Activated CD4-positive, CD25-positive, alpha-beta regulatory T cell treated with anti-CD3 and anti-CD28 coated beads, Interleukin-2, amount 50 U/mL, for 16 hours (primary cell): ENCODE results near the gene POLR1B.
"Not testable (repeated sequence)": the region's sequence is repeated elsewhere in the genome, so short reads cannot be mapped to it uniquely, and the experiment has no call there.

Experiments used
- DNase-seq: peaks from one replicate; pipeline ENCODE4 v3.0.0-alpha.2; 2020; ENCODE audit warnings: low read depth, low spot score

The POLR1B gene

DNA sequence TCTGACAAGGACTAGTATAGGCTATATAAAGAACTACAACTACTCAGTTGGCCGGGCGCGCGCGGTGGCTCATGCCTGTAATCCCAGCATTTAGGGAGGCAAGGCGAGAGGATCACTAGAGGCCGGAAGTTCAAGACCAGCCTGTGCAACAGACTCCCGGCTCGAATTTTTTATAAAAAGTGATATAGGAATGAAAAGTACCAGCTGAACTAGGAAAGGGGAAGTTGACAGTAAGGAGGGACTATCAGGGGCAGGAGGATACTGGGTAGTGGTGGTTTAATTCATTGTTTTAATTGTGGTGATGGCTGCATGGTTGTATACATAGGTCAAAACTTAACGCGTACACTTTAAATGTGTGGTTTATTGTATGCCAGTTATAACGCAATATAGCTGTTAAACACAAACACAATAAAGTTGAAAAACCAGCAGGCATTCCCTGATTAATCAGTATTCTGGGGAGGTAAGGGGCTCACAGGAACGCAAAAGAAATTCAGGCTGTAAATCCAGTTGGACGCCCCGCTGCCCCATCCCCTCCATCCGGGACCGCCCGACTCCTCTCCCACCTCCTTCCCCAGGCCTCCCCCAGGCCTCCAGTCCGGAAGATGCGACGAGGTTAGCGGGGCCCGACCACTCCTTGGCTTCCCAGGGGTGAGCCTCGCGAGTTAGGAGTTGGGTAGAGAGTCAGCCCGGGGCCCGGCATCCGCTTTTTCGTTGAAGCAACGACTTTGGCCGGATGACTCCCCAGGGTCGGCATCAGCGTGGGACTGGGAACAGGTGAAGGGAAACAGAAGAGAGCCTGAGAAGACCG is 746 bp upstream of the POLR1B start:
- no peak for DNase-seq

DNA sequence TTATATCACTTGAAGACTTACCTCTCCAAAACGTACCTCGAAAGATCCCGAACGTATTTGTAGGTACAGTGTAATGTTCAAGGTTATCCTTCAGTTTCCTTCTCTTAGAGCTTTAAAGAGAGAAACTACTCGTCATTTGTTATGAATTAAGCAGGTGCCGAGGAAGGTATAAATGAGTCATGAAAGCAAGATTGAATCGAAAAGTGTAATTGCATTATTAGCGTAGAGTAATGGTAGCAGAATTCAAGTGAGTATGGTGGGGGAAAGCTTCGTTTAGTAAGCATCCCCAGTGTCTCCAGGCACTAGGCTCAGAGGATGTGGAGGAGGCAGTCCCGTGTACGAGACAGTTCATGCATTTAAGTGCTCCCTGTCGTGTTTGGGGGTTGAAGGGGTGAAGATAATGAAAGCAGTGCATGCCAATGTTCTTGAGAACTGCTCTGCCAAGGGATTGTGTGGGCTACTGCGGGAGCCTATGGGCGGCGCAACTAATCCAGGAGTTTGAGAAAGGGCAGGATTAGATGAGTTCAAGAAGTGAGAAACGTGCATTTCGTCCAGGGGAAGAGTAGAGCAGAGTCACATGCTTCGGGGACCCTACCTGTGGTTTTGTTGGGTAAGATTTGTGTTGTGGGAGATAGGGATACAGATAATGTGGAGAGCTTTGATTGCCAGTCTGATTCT is 858 bp downstream of the POLR1B start:
- DNase-seq = no peak

- no peak for DNase-seq
Observed at GRCh38 chr2:112547333-112547732, 5.1 kb downstream of the POLR1B start.

GRCh38 chr2:112548980-112549379 is 6.7 kb downstream of the POLR1B start:
- no peak for DNase-seq

DNA sequence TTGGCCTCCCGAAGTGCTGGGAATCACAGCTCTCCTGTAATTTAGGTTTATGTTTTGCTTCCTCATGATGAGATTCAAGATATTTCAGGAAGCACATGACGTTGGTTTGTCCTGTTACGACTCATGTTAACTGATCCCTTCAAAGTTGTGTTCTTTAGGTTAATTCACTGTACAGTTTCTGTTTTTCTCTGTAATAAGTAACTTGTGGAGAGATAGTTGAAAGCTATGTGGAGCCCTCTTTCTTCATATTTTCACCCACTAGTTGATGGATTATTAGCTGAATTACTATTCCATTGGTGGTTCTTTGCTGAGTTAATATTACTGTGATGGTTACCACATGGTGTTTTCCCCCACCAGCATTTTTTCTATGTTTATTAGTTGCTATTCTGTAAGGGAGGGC is 23.8 kb downstream of the POLR1B start:
- no peak for DNase-seq

DNA sequence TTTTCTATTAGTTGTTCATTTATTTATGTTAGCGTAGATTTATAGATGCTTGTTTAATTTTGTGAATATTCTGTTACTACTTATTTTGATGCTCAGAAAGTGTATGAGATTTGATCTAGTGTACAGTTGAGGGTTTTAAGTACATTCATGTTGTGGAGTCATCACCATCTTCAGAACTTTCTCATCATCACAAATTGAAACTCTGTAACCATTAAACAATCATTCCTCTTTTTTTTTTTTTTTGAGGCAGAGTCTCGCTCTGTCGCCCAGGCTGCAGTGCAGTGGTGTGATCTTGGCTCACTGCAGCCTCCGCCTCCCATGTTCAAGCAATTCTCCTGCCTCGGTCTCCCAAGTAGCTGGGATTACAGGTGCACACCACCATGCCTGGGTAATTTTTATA is 24.2 kb downstream of the POLR1B start:
- not testable (repeated sequence) for DNase-seq

DNA sequence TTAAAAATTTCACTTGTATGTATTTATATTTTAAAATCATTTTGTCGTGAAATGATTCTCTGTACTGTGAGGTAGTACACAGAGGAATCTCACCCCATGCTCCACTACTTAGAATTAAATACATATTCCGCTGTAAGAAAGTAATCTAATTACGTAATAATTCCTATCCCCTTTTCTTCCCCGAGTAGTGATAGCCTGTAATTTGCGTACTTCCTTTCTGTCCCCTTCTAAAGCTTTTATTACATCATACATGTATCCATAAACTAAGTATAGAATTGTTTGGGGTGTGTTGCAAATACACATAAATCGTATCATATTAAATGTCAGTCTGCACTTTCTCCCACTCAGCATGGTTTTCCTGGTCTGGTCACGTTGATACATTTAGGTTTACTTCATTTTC is 29.7 kb downstream of the POLR1B start:
- DNase-seq = no peak

- DNase-seq = no peak
Observed at GRCh38 chr2:112577756-112578155, 35.5 kb downstream of the POLR1B start.

- DNase-seq = no peak
Observed at GRCh38 chr2:112579241-112579640, 37.0 kb downstream of the POLR1B start.

- DNase-seq = no peak
Observed at GRCh38 chr2:112580084-112580483, 37.8 kb downstream of the POLR1B start.

GRCh38 chr2:112582314-112582746 is 40.1 kb downstream of the POLR1B start:
- DNase-seq = no peak

DNA sequence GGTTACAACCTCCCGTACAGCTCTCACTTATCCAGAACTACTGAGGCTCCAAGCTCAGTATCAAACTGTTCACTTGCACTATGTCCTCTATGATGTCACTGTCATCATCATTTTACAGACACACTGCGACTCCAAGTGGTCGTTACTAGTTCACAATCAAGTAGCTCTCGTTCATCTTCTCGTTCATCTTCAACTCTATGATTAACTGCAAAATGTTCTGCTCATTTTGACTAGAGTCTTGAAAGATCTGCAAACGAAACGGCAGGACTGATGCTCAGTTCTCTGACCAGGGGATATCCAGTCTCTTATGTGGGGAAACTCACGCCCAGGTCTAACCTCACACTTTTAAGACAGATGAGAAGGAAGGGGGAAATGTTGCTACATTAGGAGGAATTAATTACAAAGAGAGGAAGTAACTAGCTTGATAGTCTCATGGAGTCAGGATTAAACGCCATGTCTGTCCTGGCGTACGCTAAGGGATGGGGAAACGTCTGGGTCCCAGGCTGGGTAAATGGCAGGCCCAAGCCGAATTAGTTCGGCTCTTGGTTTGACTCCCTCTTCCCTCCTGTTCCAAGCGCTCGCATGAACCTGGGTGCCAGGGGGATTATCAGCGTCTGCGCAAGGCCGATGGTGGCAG is 41.4 kb downstream of the POLR1B start:
- DNase-seq = no peak

DNA sequence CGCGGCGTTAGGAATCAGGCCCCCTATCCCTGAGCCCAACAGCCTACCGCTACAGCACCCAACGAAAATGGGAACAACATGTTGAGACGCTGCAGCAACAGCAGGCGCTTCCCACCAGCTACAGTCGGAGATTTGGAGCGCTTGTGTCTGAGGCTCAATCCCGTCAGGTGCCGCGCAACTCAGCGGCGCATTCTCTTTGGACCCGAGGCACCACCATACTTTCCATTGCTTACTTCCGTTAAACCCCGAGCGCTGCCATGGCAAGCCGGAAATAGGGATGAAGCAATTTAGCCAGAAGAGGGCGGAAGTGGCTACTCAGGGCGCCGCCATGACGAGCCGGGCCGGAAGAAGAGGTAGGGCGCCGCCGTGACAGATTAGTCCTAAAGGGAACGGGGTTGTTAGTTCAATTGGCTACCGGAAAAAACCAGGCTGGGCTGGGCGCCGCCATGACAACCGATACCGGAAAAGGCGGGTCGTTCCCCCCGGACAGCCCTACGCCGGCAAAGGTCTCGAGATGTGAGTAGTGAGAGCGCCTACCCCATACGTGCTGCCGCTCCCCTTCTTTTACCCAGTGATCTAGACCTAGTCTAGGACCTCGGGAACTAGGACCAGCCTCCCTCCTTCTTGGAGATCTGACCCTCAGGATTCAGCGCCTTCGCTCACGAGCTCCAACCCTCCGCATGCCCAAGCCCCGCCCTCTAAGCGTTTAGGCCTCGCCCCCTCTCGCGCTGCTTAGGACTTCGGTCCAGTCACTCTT is 42.0 kb downstream of the POLR1B start, which contains the start of gene CHCHD5:
Gene CHCHD5 (plus strand): TSS at position 476 of the 757 bp plus-strand sequence. CDS start 39 bp downstream, at position 515.
- DNase-seq = peak; percentile 90

DNA sequence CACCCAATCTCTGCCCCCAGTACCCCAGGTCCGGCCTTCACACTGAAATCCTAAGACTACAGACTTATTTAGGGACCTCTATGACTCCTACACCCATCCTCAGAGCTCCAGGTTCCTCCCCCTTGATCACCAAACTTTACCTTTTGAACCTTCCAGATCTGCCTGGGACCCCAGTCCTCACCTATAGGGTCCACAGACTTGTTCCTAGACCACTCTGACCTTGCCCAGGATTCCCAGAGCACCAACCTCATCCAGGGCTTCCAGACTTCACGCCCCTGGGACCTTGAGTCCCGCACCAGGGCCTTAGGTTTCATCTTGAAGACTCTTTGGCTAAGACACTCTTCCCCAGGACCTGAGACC is 42.6 kb downstream of the POLR1B start:
- DNase-seq = no peak

GRCh38 chr2:112585400-112585799 is 43.1 kb downstream of the POLR1B start:
- DNase-seq = no peak

DNA sequence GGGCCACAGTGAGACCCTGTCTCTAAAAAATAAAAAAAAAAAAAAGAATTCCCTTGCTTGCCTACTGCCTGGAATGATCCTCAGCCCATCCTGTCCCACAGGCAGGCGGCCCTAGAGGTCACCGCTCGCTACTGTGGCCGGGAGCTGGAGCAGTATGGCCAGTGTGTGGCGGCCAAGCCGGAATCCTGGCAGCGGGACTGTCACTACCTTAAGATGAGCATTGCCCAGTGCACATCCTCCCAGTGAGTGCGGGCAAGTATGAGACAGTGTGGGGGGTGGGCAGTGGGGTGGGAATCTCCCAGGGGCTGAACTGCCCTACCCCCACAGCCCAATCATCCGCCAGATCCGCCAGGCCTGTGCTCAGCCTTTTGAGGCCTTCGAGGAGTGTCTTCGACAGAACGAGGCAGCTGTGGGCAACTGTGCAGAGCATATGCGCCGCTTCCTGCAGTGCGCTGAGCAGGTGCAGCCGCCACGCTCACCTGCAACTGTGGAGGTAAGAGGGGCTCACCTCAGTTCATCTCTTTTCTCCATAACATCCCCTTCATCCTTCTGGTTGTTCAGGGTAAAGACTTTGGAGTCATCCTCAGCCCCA is 43.7 kb downstream of the POLR1B start:
- DNase-seq = no peak

GRCh38 chr2:112588611-112589045 is 46.4 kb downstream of the POLR1B start:
- no peak for DNase-seq

DNA sequence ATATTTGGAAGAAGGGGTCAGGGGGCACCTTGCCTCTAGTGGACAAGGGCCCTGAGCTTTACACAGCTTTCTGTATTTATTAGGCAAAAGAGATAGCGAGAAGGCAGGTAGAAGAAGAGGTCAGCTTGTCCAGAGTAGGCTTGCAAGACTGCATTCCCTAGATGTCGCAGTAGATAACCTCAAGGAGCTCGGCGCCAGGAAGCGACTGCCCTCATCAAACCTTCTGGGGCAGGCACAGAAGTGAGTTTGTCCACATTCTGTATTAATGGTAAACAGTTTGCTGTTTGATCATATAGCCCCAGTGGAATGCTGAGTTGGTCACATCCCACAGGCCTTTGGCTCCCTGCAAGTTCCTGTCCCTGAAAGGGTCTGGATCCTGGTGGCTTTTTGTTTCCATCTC is 49.1 kb downstream of the POLR1B start:
- DNase-seq = no peak

DNA sequence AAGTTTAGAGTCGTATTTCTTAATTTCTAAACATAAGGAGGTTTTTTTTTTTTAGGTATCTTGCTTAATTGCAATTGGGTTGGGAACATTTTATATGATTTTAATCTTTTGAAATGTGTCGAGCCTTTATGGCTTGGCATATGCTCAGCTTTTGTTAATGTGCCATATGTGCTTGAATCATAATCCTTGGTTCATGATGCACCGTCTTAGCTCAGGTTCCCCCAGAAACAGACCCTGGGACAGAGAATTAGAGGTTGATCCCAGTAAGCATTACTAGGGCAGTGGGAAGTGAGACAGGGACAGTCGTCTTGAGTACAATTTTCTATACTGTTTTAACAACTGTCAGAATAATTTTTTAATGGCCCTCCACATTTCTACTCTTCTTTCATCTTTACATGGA is 51.5 kb downstream of the POLR1B start:
- no peak for DNase-seq

GRCh38 chr2:112597537-112598322 is 55.5 kb downstream of the POLR1B start:
- DNase-seq = no peak

DNA sequence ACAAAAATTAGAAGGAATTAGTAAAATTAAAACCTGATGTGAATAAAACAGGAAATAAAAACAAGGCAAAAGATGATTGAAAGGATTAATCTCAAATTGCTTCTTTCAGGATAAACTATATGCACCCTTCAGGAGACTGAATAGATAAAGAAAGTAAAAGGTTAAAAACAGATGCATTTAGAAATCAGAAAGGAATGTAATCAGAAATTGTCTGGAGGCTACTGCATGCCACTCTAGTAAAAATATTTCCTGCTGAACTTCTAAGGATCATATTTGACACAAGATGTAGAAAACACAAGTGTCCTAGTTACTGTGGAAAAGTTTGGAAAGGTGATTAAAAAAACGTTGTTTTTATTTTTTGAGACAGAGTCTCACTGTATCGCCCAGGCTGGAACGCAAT is 58.4 kb downstream of the POLR1B start:
- DNase-seq = no peak
